OCI-LY1 (cell line): ENCODE results near the gene MAPK13.

Source experiments
- H2AFZ ChIP-seq: fragments of 200-600 bp; sonication (generic), shearing (Covaris generic); 2 replicates; pipeline ENCODE4 v1.6.0; 2014; ENCODE audit warnings: antibody characterized with exemption, mild to moderate bottlenecking, low read length
- H3F3A ChIP-seq: fragments of 200-600 bp; sonication (generic), shearing (Covaris generic); 2 replicates; pipeline ENCODE4 v1.6.0; 2014; ENCODE audit warnings: mild to moderate bottlenecking, antibody characterized with exemption, low read length, moderate library complexity; ENCODE audit not compliant: insufficient read depth
- H3K27ac ChIP-seq: fragments of 200-600 bp; sonication (generic); 2 replicates; pipeline ENCODE4 v1.5.1; 2014; ENCODE audit warnings: low read length, mixed run types, mild to moderate bottlenecking, low read depth; ENCODE audit not compliant: poor library complexity, severe bottlenecking
- H3K27me3 ChIP-seq: fragments of 200-600 bp; sonication (generic); 2 replicates; pipeline ENCODE4 v1.6.0; 2014; ENCODE audit warnings: antibody characterized with exemption, mild to moderate bottlenecking, low read length, moderate library complexity; ENCODE audit not compliant: insufficient read depth
- H3K36me3 ChIP-seq: fragments of 200-600 bp; sonication (generic); 2 replicates; pipeline ENCODE4 v1.6.1; 2014; ENCODE audit warnings: mild to moderate bottlenecking, antibody characterized with exemption, low read length, moderate library complexity, mixed read lengths; ENCODE audit not compliant: insufficient read depth
- H3K4me1 ChIP-seq: fragments of 200-600 bp; sonication (generic); 2 replicates; pipeline ENCODE4 v1.5.1; 2014; ENCODE audit warnings: mild to moderate bottlenecking, low read length, moderate library complexity; ENCODE audit not compliant: insufficient read depth, severe bottlenecking
- H3K4me2 ChIP-seq: fragments of 200-600 bp; sonication (generic), shearing (Covaris generic); 2 replicates; pipeline ENCODE4 v1.6.1; 2014; ENCODE audit warnings: low read length
- H3K4me3 ChIP-seq: fragments of 200-600 bp; sonication (generic); 2 replicates; pipeline ENCODE4 v1.5.1; 2014; ENCODE audit warnings: low read length, low read depth, mild to moderate bottlenecking, mixed read lengths; ENCODE audit not compliant: poor library complexity, severe bottlenecking
- H3K79me2 ChIP-seq: fragments of 200-600 bp; shearing (Covaris generic); 2 replicates; pipeline ENCODE4 v1.6.1; 2016; ENCODE audit warnings: mixed run types, low read length, mixed read lengths; ENCODE audit not compliant: insufficient read depth
- H3K9ac ChIP-seq: fragments of 200-600 bp; sonication (generic), shearing (Covaris generic); 2 replicates; pipeline ENCODE4 v1.6.1; 2014; ENCODE audit warnings: mild to moderate bottlenecking, low read length, mixed read lengths
- H3K9me2 ChIP-seq: fragments of 200-600 bp; sonication (generic), shearing (Covaris generic); 2 replicates; pipeline ENCODE4 v1.6.1; 2014; ENCODE audit warnings: low read depth, mild to moderate bottlenecking, low read length, mixed read lengths
- H3K9me3 ChIP-seq: fragments of 200-600 bp; shearing (Covaris generic); 2 replicates; pipeline ENCODE4 v1.6.1; 2014; ENCODE audit warnings: low read length, mixed read lengths
- H4K20me1 ChIP-seq: fragments of 200-600 bp; sonication (generic), shearing (Covaris generic); 2 replicates; pipeline ENCODE4 v1.6.0; 2016; ENCODE audit warnings: mild to moderate bottlenecking, low read length; ENCODE audit not compliant: insufficient read depth
- CTCF ChIP-seq: fragments of 200-600 bp; sonication (generic), shearing (Covaris generic); IDR thresholded peaks from 2 replicates; pipeline ENCODE4 v1.5.1; 2017; ENCODE audit warnings: mild to moderate bottlenecking, antibody characterized with exemption, low read length, moderate library complexity, mixed read lengths
- EZH2 ChIP-seq: fragments of 200-600 bp; sonication (generic), shearing (Covaris generic); IDR thresholded peaks from 2 replicates; pipeline ENCODE4 v1.8.0; 2017; ENCODE audit warnings: borderline replicate concordance, mixed run types, mild to moderate bottlenecking, antibody characterized with exemption, low read length, moderate library complexity, mixed read lengths

Gene MAPK13

GRCh38 chr6:36118550-36119107 is 11.7 kb upstream of the MAPK13 start:
- H3K9me3 ChIP-seq: no peaks in the 10 kb centered on the region
- no peaks in the 10 kb centered on the region for H3K9me2 ChIP-seq
- H3K79me2 ChIP-seq: no peaks in the 10 kb centered on the region
- no peaks in the 10 kb centered on the region for H3K27me3 ChIP-seq
- H3K4me2 ChIP-seq: no peak overlapping the region
- TF ChIP-seq CTCF: no peak
- no peak for TF ChIP-seq EZH2
- H3K4me1 ChIP-seq: peaks cover 62% of the 10 kb centered on the region
- no peak overlapping the region for H2AFZ ChIP-seq
- H3K4me3 ChIP-seq: no peak overlapping the region
- H3F3A ChIP-seq: no peaks in the 10 kb centered on the region
- no peaks in the 10 kb centered on the region for H3K36me3 ChIP-seq
- peak overlapping the region; percentile 31 for H3K27ac ChIP-seq
- H4K20me1 ChIP-seq: no peaks in the 10 kb centered on the region
- H3K9ac ChIP-seq: no peak overlapping the region

GRCh38 chr6:36119209-36119608 is 11.1 kb upstream of the MAPK13 start:
- Histone ChIP-seq H3K4me1 (peaks cover 58% of the 10 kb centered on the region), H3K36me3 (no peaks in the 10 kb centered on the region), H2AFZ (no peak overlapping the region), H3K9me3 (no peaks in the 10 kb centered on the region), H3K4me2 (no peak overlapping the region), H3K27me3 (no peaks in the 10 kb centered on the region), H3K79me2 (no peaks in the 10 kb centered on the region), H3K9me2 (no peaks in the 10 kb centered on the region), H3K9ac (no peak overlapping the region), H3F3A (no peaks in the 10 kb centered on the region), H3K4me3 (no peak overlapping the region), H3K27ac (peak overlapping the region; percentile 82), H4K20me1 (no peaks in the 10 kb centered on the region)
- TF ChIP-seq CTCF: no peak

- H3K9me2 ChIP-seq: no peaks in the 10 kb centered on the region
- no peaks in the 10 kb centered on the region for H3K79me2 ChIP-seq
- H3K4me3 ChIP-seq: no peak overlapping the region
- H3K9me3 ChIP-seq: no peaks in the 10 kb centered on the region
- H3K4me1 ChIP-seq: peaks cover 50% of the 10 kb centered on the region
- H3F3A ChIP-seq: no peaks in the 10 kb centered on the region
- H2AFZ ChIP-seq: no peak overlapping the region
- H3K4me2 ChIP-seq: peak overlapping the region; percentile 63; the same call in 1 of the 2 replicates
- no peaks in the 10 kb centered on the region for H3K27me3 ChIP-seq
- no peaks in the 10 kb centered on the region for H4K20me1 ChIP-seq
- no peaks in the 10 kb centered on the region for H3K36me3 ChIP-seq
- TF ChIP-seq EZH2: no peak
- TF ChIP-seq CTCF: no peak
- peak overlapping the region; percentile 82 for H3K27ac ChIP-seq
- no peak overlapping the region; the same call in 1 of the 2 replicates for H3K9ac ChIP-seq
Observed at GRCh38 chr6:36120018-36120417, 10.3 kb upstream of the MAPK13 start.
